Testis (tissue), 2 donors: ENCODE results near the gene P2RY12.

Experiments
- CTCF ChIP-seq, 3 experiments: fragments of 450-650 bp in 2 of 3; fragments of 200-600 bp in 1 of 3; sonication (generic) in 1 of 3; IDR thresholded peaks; one replicate each; pipeline ENCODE4 v1.5.1; 2016 to 2019; ENCODE audit warnings: antibody characterized with exemption in 3 of 3, mild to moderate bottlenecking in 2 of 3, moderate library complexity in 1 of 3
- POLR2A ChIP-seq: fragments of 450-650 bp; IDR thresholded peaks from one replicate; pipeline ENCODE4 v1.6.1; 2017; ENCODE audit warnings: antibody characterized with exemption, mild to moderate bottlenecking, moderate library complexity

GRCh38 chr3:151362751-151363174 lies 21.8 kb downstream of the P2RY12 start:
- TF ChIP-seq CTCF (IDR thresholded peaks at IDR 0.05) (no peak), POLR2A (no peak)
